Activated CD4-positive, alpha-beta T cell treated with anti-CD3 and anti-CD28 coated beads, Interleukin-2, Interleukin-6, amounts not matched to agents 100 ng/mL and 50 ng/mL, durations not matched to agents 16 hours and 8 hours (primary cell): ENCODE results near the gene ARL14EPL.

Experiments used
- DNase-seq: peaks from one replicate; pipeline ENCODE4 v3.0.0-alpha.2; 2020

ARL14EPL gene

DNA sequence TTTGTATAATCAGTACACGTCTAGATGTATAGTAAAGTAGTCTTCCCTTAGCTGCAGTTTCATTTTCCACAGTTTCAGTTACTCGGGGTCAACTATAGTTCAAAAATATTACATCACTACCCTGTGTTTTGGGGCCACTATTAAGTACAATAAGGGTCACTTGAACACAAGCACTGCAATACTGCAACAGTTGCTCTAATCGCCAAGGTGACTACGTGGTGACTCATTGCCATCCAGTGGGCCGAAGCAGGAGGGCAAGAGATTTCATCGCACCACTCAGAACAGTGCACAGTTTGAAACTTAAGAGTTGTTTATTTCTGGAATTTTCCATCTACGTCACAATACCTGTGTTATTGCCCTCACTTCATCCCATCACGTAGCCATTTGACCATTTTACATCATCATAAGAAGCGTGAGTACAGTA, at the start of gene ARL14EPL:
TSS of gene ARL14EPL (plus strand) at position 379 of the 424 bp plus-strand sequence. CDS start 18,994 bp downstream, outside the sequence.
- no peak for DNase-seq

DNA sequence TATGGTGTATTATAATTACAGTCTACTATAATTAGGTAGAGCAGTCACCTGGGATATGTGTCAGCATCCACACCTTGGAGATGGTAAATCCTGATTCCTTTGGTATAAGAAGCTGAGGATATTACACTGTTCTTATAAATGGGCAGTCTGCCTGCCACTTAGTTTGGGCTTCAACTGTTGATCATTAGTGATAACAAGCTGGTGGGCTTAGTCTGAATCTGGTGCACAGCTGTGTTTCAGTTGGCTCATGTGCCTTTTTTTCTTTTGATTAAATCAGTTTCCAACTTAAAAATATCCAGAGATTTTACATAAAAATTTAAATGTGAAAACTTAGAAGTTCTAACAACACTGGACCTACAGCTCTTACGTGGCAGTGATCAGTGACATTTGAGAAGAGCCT, 48.8 kb upstream of the ARL14EPL start:
- no peak for DNase-seq

DNA sequence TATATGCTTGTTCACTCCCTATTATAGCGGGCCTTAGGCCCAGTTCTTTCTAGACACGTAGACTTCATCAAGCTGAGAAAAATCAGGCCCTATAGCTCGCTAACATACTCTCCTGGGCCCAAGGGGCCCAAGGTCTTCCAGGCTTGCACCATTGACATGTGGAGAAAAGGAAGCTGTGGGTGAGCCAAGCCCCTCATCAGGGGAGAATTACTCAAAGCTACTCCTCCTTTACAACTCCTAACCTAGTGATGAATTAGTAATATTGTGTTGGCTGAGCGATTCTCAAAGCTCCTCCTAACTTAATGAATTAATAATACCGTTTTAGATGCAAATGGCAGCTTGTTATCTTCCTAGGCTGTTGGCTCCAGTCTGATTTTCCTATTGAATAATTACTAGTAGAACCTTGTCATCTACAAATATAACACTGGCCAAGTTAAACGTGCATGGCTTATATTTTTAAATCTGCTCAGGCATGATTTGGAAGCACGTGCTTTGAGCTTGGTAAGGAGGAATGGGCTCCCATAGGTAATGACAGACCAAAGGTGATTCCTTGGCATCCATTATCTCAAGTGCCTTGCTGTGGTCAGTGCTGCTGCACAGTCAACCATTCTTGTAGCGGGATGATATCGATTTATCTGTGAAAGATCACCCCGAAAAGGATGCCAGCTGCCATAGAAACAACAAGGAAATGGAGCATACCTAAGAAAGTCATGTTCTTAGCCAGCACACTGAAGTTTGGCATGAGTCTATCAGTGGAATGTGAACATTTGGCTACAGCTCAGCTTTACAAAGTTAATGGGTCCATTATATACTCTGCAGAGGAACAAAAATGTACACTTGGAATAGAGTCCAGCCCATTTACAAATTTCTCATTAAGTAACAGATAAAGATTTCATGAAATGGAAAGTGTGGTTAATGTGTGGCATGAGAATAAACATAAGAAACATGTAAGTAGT, 46.2 kb upstream of the ARL14EPL start:
- DNase-seq: no peak

DNA sequence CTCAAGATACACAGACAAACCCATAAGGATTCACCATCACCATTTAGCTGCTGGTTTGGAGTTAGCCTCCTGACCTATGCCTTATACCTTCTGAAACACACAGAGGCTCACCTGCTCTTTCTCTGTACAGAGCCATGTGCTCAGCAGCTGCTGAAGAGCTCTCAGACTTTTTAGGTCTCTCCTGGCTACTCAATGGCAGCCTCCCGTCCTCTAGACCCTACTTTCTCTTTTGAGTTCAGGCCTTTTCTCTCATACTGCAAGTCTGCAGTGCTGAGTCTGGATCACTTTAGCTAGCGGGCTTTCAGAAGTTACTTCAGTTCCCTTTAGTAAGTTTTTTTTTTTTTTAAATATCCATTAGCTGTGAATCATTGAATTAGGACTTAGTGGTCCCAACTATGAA, 44.3 kb upstream of the ARL14EPL start:
- no peak for DNase-seq

DNA sequence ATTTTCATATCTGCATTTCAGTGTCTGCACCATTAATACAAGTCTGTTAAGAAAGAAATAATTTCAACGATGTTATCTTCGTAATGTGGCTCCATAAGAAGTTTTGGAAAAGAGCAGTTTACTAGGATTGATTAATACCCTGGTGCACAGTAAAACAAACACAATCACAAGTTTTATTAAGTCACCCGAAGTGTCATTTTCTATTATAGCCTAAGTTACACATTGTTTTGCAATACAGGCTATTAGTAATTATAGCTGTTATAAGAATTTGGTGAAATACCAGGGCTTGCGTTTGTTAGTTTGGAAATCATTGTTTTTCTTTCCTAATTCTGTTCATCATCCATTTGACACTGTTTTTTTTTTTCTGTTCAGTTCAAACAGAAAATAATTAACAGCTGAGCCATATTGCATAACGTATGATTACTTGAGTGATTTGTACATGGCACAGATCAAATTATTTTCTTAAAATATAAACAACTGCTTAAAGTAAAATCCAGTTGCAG, 39.4 kb upstream of the ARL14EPL start:
- no peak for DNase-seq

DNA sequence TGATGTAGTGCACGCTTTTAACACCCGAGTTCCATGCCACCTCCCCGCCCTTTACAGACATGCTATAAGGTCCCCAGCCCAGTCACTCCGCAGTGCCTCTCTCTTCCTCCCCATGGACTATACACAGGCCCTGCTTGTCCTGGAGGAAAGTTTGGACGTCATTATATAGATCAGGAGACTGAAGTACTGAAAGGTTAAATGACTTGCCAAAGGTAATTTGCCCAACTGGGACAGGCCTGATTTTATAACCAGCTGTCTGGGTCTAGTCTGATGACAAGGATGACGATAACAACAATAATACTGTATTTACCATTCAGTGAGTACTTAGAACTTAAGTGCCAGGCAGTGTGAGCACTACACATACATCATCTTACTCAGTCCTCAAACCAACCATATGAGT, 36.9 kb upstream of the ARL14EPL start:
- no peak for DNase-seq

DNA sequence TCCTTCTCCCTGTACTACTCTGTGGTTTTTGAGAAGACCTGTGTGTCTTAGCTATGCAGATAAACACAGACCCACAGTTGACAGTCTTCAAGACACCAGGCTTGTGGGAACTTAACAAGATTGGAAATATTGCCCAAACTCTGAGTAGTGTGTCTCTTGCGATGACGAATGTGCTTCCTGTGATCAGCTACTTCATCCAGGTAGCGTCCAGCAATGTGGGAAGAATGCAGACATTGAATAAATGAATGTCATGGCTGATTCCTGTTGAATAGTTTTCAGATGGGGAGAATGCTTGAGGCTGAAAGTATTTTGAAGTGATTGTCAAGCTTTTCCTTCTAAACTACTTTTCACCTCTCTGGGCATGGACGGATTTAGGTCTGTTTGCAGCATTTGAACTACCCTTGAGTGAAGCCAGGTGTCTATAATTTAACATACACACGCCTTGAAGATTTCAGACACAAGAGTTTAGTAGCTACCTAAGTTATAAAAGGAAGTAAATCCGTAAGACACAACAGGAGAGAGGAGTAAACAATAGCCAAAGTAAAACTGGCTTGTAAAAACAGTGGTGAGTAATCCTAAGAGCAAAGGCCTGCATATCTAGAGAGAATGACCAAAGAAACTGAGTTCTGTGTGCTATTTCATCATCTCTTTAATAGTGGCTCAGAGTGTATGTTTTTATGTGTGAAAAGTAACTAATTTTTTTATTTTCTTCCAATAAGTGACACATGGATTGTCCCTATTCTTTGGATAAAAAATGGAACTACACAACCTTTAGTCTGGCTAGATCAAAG, 30.0 kb upstream of the ARL14EPL start:
- no peak for DNase-seq

DNA sequence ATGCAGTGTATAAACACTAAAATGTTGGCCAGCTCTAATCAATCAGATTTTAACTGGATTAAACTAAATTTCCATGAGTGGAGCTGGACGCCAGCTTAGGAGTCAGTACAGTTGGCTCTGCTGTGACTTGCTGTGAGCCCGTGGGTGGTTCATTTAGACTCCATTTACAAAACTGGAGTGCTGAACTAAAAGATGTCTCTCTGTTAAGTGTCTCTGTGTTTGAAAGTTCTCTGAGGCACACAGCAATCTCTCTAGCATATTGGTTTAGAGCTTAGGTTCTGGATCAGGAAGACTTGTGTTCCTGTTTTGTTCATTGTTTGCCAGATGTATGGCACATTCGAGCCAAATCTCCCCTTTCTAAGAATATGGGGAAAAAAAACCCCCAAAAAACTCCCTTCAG, 28.0 kb upstream of the ARL14EPL start:
- no peak for DNase-seq

DNA sequence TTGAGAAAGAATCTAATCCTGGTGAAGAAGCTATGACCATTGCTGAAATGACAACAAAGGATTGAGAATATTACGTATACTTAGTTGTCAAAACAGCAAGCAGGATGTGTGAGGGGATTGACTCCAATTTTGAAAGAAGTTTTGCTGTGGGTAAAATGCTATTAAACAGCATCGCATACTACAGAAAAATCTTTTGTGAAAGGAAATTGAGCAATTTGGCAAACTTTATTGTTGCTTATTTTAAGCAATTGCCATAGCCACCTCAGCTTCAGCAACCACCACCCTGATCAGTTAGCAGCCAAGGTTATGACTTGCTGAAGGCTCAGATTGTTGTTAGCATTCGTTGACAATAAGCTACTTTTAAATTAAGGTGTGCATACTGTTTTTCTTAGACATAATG, 22.5 kb upstream of the ARL14EPL start:
- DNase-seq: no peak

DNA sequence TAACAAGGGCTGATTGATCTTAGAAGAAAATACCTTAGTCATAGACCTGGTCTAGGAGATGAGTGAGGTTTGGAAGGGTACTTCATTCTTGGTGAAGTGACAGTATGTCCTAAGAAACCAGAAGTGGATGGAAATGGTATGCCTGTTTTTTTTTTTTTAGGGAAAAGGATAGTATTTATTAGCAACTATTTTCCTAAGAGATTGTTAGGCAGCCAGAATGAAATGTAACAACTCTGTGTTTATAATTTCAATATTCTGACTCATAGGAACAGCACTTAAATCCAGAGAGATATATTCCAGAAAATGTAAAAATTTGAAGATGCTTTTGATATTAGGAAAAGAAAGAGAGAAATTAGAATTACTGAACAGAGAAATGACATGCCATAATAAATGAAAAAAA, 21.2 kb upstream of the ARL14EPL start:
- no peak for DNase-seq

DNA sequence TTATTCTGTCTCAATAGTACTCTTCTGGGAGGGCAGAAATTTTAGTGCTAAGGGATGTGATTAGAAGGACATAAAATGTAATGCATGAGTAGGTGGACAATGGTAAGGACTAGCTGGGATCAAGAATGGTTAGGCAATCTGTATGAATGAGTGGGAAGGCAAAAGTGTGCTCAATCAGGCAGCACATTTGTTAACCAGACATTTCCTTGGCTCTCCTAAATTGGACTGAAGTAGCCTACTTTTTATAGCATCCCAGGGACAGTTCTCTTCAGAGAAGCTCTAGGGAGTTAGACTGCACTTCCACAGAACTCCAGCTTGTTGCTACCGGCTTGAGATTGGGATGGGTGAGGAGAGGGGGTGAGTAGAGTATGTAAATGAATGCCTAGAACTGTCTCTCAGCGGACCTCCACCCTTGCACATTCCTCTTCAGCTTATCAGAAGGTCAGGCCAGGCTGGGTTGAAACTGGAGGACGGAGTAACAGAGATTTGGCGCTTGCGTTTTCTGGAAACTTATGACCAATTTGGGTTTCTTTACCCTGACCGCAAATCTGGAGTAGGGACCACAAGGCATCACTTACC, 19.0 kb upstream of the ARL14EPL start:
- DNase-seq: no peak

DNA sequence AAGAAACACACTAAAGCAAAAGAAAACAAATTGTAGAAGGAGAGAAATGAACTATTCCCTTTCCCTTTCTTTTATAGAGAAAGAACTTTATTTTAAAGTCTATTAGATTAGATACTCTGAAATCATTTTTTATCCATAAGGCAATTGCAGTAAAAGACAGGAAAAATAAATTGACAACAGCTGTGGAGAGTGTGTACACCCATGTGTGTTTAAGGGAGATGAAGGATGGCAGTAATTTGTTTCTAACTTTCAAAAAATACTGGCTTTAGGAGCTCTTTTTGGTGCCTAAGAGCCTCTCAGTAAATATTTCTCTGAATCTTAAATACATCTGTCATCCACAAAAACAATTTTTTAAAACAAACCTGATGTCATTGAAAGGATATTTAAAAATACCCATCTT, 18.3 kb upstream of the ARL14EPL start:
- DNase-seq: no peak

DNA sequence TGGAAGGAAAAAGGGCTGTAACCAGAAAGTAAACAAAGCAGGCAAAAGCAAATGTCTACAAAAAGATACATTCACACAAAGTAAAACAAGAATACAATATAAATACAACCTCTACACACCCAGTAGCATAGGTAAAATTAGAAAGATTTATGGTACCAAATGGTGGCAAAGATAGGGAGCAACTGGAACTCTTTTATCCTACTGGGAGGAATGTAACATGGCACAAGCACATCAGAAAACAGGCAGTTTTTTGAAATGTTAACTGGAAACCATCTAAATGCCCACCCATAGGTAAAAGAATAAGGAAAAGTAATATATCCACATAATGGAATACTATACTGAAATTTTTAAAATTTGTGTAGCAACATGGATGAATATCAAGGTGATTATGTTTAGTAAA, 8.7 kb upstream of the ARL14EPL start:
- DNase-seq: no peak

DNA sequence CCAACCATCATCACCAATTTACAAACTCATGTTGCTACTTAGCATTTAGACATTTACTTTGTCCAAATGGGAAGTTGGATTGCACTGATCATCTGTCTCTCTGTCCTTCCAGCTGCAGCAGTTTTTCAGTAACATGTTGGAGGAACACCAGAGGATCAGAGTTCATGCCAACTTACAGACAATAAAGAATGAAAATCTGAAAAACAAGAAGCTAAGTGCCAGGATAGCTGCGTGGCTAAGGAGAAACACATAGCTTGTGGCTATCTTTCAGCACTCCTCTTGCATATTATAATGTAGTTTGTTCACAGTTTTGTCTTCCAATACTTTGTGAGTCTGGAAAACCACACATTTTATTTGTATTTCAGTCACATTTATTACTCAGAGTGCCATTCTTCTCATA, 6.4 kb upstream of the ARL14EPL start:
- no peak for DNase-seq

DNA sequence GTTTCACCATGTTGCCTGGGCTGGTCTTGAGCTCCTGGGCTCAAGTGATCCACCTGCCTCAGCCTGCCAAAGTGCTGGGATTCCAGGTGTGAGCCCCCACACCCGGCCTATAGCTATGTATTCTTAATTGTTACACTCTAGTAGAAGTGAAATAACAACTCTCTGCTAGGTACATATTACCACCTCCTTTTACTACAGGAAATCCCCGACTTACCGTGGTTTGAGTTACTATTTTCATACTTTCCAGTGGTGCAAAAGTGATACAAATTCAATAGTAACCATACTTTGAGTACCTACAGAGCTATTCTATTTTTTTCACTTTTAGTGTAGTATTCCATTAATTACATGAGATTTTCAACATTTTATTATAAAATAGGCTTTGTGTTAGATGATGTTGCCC, 719 bp downstream of the ARL14EPL start:
- no peak for DNase-seq

DNA sequence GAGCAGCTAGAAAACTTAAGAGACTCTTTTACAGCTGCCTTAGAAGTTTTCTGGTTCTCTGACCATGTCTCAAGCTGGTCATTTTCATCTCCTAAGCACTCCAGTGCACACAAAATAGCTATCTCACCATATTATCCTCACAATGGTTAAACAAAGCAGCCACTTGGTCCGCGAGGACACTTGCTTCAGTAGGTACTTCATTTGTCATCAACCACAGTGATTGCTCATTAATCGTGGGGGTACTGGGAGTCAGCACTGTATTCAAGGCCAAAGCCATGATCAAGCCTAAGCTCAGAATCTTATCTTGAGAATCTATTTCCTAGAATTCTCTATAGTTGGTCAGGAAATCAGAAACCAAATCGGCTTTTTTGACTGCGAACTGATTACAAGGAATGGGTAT, 2.9 kb downstream of the ARL14EPL start:
- no peak for DNase-seq

DNA sequence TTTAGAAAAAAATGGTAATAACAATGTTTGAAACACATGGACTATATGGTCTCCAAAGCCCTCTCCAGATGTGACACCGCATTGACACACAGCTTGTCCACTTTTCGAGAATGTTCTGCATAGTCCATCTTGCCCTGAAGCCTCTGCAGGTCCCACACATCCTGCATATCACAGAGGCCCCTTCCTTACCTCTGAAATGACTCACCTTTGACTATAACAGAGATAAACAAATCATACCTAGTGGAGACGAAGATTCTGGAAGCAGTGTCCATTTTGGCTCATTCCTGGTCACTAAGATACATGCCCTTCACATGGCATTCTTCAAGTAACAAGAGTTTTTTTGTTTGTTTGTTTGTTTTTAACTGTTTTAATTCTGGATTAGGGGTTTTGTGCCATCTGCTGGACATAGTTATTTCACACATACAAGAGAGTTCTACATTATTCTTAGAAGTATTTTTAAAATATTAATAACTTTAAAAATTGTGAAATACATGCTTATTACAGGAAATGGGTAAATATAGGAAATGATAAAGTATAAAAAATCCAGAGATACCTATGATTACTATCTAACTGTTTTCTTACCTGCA, 5.1 kb downstream of the ARL14EPL start:
- no peak for DNase-seq

DNA sequence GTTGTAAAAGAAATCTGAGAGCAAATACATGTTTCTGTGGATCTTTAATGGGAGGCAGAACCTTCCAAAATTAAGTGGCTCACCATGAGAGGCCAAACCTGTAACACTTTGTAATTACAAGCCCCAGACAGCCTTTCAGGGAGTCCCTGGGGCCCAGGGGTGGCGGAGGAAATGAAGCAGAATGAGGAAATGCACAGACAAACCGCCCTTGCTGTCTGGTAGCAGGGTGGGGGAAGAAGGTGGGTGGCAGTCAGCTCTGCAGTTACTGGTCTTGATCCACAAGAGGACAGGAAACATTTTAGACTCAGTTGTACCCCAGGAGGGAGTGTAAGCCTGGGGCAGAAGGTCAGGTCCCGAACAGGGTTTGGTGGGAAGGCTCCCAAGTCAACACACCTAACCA, 6.5 kb downstream of the ARL14EPL start:
- DNase-seq: no peak

DNA sequence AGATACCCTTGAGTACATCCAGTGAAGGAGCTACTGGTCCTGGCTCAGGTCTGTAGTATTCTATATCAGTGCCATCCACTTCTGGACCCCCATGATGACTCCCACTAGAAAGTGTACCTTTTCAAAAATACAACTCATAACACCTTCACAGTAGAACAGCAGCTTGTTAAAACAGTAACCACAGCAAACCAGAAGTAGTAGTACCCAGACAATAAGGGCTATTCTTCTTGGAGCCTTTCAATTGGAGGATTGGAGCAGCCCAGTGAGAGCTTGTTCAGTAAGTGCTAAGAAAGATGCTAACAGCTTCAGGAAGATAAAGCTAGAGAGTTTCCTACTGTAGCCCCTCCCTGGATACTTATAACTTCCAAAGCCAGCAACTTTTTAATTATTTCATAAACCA, 10.1 kb downstream of the ARL14EPL start:
- no peak for DNase-seq

DNA sequence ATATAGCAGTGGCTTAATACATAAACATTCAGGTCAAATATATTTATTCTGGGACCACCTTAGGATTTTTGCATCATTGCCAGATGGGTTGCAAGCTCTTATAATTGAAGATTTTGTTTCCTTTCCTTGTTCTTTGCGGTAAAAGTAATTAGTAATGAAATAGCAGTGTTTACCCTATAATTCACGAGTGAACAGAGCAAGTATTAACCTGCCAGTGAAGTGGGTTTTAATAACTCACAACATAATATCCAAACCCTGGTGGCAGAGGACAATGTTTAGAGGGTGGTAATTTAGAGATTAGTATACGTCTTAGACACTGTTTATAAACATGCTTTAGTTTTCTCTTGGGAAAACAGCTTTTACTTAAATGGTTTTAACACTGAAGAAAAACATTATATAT, 11.8 kb downstream of the ARL14EPL start:
- DNase-seq: no peak

DNA sequence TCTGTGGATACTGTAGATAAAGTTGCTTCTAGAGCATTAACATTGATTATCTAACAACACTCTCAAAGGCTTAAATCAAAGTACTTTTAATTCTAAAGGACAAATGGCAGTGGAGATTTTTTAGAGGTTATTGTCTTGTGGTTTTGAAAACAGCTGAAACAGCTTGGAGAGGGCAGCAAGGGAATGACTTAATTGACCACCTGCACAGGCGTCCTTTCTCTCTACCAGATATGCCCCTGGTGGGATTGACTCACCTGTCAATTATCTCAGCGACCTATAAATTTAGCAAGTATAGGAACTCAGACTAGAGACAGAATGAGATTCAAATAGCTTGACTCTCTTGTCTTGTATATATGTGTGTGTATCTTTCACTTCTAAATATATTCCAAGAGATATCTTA, 13.5 kb downstream of the ARL14EPL start:
- DNase-seq: no peak

DNA sequence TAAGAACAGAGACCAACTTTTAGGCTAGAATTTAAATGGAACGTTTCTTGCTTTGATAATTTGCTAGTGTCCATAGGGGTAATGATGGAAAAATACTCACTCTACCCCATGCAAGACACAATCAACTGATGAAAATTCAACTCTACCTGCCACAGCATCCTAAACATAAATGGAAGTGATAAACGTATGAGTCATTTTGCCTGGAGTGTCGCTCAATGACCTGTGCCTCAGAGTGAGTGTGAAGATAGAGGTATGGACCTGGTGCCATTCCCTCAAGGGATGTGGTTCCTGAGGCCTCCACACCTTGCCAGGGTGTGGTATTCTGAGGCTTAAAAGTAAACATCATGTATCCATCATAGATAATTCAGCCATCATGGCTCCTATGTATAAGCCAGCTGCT, 14.0 kb downstream of the ARL14EPL start:
- no peak for DNase-seq

DNA sequence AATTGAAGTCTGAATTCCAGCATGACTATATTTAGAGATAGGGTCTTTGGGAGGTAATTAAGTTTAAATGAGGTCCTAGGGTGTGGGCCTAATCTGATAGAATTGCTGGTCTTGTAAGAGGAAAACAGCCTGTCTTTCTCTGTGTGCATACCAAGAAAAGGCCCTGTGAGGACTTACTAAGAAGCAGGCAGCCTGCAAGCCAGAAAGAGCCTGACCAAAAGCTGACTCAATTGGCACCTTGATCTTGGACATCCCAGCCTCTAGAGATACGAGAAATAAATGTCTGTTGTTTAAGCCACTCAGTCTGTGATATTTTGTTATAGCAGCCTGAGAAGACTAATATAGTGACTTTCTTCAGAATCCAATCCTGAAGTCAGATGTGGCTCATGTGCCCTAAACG, 14.6 kb downstream of the ARL14EPL start:
- DNase-seq: no peak
